Activated T-cell treated with anti-CD3 and anti-CD28 coated beads, Interleukin-2, amount 50 U/mL, for 24 hours (primary cell): ENCODE data around the gene TMEM14C.

Source experiments
- DNase-seq: peaks from one replicate; pipeline ENCODE4 v3.0.0-alpha.2; 2020
- H3K27ac Mint-ChIP-seq: 2 replicates; pipeline ENCODE4 v1.8.0; 2020; ENCODE audit warnings: mild to moderate bottlenecking, mixed read lengths
- H3K27me3 Mint-ChIP-seq: 2 replicates; pipeline ENCODE4 v1.8.0; 2020; ENCODE audit warnings: mixed read lengths
- H3K36me3 Mint-ChIP-seq: 2 replicates; pipeline ENCODE4 v1.8.0; 2020; ENCODE audit warnings: low read depth, mixed read lengths
- H3K4me1 Mint-ChIP-seq: 2 replicates; pipeline ENCODE4 v1.8.0; 2020; ENCODE audit warnings: low read depth, mixed read lengths
- H3K4me3 Mint-ChIP-seq: 2 replicates; pipeline ENCODE4 v1.8.0; 2020; ENCODE audit warnings: mild to moderate bottlenecking, moderate library complexity, mixed read lengths
- H3K9me3 Mint-ChIP-seq: 2 replicates; pipeline ENCODE4 v1.8.0; 2020; ENCODE audit warnings: mixed read lengths

TMEM14C gene

DNA sequence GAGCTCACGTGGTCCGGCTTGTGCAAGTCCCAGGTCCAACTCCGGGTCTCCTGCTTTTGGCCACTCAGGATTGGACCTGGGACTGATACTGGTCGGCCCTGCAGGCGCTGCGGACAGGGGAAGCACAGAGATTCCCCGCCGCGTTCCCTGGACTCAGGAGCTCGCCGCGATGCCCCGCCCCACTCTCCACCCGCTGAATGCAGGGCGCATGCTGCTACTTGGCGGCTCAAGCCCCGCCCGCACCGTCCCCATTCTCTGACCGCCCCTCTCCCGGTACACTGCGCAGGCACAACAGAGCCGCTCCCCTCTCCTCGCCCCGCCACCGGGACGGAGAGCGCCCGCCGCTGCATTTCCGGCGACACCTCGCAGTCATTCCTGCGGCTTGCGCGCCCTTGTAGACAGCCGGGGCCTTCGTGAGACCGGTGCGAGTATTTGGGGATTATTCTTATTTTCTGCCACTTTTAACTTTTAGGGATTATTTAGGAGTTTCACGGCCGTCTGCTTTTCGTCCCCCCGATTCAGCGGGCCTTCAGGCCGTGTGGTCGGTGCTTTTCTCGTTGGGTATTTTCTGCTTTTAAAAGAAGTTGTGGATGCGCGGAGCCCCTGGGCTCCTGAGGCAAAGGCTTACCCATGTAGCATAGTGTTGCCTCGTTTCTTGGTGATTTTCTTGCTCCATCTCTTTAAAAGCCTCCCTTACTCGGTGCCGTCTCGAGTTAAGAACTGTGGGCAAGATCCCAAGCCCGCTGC, at the start of gene TMEM14C:
TSS of gene TMEM14C (plus strand) at position 251 of the 747 bp plus-strand sequence. CDS start 1,544 bp downstream, outside the sequence.
- peak within 1 kb of the TSS; percentile 94 for H3K4me3 Mint-ChIP-seq
- DNase-seq = peak; percentile 93
- H3K36me3 Mint-ChIP-seq = peaks cover 55% of the 10 kb centered on the region
- peak within 1 kb of the TSS; percentile 95 for H3K27ac Mint-ChIP-seq
- peaks cover 57% of the 10 kb centered on the region for H3K4me1 Mint-ChIP-seq
- peaks cover 4% of the 10 kb centered on the region for H3K9me3 Mint-ChIP-seq
- no peaks in the 10 kb centered on the region for H3K27me3 Mint-ChIP-seq

DNA sequence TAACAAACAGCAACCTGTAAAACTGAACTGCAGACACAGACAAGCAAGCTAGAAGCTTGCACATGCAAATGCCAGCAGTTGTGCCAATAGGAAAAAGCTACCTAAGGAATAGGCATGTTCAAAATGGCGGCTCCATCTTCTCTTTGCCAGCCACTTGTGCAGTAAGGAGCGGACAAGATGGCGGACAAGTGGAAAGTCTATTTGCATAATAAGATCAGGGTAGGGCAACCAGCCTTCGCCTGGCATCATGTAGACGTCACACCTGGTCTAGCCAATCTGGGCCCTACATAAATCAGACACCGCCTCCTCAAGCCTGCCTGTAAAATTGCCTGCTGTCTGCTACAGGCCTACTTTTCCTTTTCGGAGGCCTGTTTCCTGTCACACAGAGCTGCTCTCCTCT, 46.5 kb upstream of the TMEM14C start:
- Mint-ChIP-seq H3K27ac (no peak overlapping the region), H3K27me3 (no peaks in the 10 kb centered on the region), H3K36me3 (no peaks in the 10 kb centered on the region), H3K4me3 (no peak overlapping the region), H3K4me1 (peaks cover 2% of the 10 kb centered on the region), H3K9me3 (no peaks in the 10 kb centered on the region)
- no peak for DNase-seq

DNA sequence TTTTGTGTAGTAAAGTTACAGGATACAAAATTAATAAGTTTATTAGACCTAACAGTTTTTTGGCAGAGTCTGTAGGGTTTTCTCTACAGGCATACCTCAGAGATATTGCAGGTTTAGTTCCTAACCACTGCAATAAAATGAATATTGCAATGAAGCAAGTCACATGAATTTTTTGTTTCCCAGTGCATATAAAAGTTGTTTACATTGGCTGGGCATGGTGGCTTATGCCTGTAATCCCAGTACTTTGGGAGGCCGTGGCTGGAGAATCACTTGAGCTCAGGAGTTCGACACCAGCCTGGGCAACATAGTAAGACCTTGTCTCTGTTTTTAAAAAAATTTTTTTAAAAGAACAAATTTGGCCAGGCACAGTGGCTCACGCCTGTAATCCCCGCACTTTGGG, 44.4 kb upstream of the TMEM14C start:
- Mint-ChIP-seq H3K27me3 (no peaks in the 10 kb centered on the region), H3K36me3 (no peaks in the 10 kb centered on the region), H3K9me3 (no peaks in the 10 kb centered on the region), H3K4me3 (no peak overlapping the region), H3K4me1 (peaks cover 13% of the 10 kb centered on the region), H3K27ac (no peak overlapping the region)
- no peak for DNase-seq

DNA sequence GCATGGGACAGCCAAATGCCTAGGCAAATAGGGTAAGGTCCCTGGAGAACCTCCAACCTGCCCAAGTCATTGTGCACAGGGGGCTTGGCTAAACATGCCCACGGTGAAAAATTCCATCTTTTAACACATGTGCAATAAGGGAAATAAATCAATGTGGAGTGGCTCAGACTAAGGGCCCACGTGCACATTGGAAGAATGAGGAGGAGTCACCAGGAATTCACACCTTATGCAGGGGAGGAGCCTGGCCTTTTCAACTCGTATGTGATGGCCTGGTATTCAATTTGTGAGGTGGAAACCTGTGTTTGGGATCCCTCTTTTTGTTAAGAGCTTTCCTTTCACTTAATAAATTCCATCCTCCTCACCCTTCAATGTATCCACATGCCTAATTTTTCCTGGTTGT, 41.1 kb upstream of the TMEM14C start:
- DNase-seq = no peak
- Mint-ChIP-seq H3K4me1 (peaks cover 38% of the 10 kb centered on the region), H3K9me3 (no peaks in the 10 kb centered on the region), H3K36me3 (no peaks in the 10 kb centered on the region), H3K4me3 (no peak overlapping the region), H3K27me3 (peaks cover 4% of the 10 kb centered on the region), H3K27ac (no peak overlapping the region)

DNA sequence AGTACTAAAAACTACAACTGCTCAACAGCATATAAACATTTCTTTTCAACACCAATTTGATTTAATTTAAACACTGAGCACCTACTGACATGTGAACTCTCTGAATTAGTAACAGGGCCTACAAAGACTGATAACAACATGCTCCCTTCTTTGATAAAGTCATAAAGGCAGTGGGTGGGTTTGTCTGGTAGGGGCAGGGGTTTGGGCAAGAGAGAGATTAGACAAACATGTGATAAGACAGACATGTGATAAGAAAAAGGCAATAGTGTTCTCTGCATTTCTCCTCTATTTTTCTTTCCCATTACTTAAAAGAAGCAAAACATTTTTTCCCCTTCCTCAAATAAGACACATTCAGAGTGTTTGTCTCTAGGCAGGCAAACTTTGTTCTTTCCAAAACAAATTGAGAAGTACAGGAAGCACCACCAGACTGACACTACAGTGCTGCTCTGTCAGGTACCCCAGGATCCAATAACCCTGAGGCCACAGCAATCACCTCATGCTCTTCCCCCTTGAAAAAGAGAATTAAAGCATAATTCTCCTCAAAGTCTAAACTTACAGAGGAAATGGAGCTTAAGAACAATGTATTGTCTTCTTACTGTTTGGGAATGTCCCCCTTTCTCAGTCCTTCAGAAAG, 40.4 kb upstream of the TMEM14C start:
- no peaks in the 10 kb centered on the region for H3K9me3 Mint-ChIP-seq
- H3K27me3 Mint-ChIP-seq = peaks cover 11% of the 10 kb centered on the region
- H3K27ac Mint-ChIP-seq = peak overlapping the region; percentile 30
- DNase-seq = no peak
- peaks cover 38% of the 10 kb centered on the region for H3K4me1 Mint-ChIP-seq
- H3K36me3 Mint-ChIP-seq = no peaks in the 10 kb centered on the region
- no peak overlapping the region for H3K4me3 Mint-ChIP-seq

DNA sequence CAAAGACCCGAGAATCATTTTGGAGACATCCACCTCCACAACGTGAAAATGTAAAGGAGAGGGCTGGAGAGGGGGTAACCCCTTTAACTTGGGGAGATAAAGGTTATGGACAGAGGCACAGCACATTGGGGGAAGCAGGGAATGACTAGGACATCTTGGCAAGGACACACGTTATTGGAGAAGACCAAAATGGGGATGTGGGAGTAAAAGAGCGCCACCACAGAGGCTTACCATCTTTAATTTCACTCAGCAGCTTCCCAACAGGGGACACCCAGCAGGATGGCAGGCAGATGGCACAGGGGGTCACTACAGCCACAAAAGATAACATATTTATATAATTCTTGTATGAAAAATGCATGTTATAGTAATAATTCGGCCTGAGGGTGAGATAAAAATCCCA, 38.3 kb upstream of the TMEM14C start:
- peak overlapping the region; percentile 36 for H3K4me3 Mint-ChIP-seq
- H3K36me3 Mint-ChIP-seq = no peaks in the 10 kb centered on the region
- H3K27ac Mint-ChIP-seq = peak overlapping the region; percentile 4
- H3K9me3 Mint-ChIP-seq = no peaks in the 10 kb centered on the region
- peaks cover 15% of the 10 kb centered on the region for H3K27me3 Mint-ChIP-seq
- DNase-seq = no peak
- H3K4me1 Mint-ChIP-seq = peaks cover 36% of the 10 kb centered on the region

DNA sequence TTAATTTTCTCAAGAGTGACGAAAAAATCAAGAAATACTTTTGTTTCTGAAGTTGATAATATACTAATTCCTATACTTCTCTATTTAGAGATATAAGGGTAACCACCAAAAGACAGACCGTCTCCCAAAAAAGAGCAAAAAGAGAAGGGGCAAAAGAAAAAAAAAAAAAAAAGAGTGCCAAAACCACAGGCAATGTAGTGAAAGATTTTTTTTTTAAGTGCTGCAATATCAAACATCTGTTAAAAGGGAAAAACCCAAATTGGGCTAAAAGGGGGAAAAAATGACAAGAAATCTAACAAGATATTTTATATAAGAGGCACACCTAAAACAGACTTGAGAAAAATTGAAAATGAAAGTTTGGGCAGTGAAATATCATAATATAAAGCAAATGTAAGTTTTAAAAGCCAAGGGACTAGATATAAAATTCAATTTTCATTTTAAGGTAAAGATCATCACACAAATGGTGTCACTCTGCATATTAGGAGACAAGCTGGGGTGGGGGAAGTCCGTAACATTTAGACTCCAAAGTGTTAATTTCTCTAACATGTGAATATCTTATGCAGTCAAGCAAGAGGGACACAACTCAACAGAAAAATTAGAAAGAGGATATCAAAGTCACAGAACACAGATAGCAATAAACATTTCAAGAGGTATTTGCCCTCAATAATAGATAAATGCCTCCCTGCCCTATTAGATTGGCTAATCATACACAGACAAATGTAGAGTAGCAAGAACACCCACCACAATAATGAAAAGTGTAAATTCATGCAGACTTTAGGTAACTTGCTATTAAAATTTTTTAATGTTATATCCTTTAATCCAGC, 37.6 kb upstream of the TMEM14C start:
- Mint-ChIP-seq H3K4me3 (peak overlapping the region; percentile 36), H3K9me3 (no peaks in the 10 kb centered on the region), H3K36me3 (no peaks in the 10 kb centered on the region), H3K27ac (peak overlapping the region; percentile 38), H3K4me1 (peaks cover 36% of the 10 kb centered on the region), H3K27me3 (peaks cover 15% of the 10 kb centered on the region)
- no peak for DNase-seq

DNA sequence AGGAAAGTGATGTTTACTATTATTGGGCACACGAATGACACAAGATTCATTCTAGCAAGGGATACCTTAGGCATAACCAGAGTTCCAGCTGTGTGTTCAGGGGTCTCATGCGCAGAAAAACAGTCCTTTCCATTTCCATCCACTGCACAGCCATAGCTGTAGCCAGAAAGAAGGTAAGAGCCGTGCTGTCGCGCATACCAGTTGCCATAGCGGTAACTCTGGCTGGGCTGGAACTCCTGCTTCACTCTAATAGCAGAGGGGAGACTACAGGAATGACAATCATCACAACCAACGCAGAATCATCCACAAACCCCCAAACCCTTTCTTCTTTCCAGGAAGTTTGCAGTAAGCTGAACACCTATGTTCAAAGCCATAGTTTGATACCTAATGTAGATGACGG, 36.0 kb upstream of the TMEM14C start:
- Mint-ChIP-seq H3K27me3 (peaks cover 15% of the 10 kb centered on the region), H3K9me3 (no peaks in the 10 kb centered on the region), H3K27ac (no peak overlapping the region), H3K4me3 (no peak overlapping the region), H3K36me3 (no peaks in the 10 kb centered on the region), H3K4me1 (peaks cover 36% of the 10 kb centered on the region)
- DNase-seq = no peak

DNA sequence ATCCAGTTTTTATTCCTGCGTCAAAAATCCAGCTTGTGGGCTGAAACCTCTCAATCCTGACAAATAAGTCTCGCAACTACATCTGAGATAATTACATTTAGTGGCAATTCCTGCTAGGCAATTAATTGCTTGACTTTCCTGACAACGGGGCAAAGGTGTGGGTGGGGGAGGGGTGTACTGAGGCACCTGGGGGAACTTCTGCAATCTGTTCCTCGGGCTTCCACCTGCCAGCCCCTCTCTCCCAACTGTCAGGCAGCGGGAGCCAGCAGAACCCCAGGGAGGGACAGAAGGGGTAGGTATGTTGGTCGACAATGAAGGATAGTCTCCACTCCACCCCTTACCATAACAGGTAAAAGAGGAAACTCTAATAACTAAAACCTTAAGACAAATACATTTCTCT, 35.3 kb upstream of the TMEM14C start:
- peaks cover 33% of the 10 kb centered on the region for H3K4me1 Mint-ChIP-seq
- DNase-seq = no peak
- peaks cover 15% of the 10 kb centered on the region for H3K27me3 Mint-ChIP-seq
- no peak overlapping the region for H3K27ac Mint-ChIP-seq
- peaks cover under 1% of the 10 kb centered on the region for H3K36me3 Mint-ChIP-seq
- no peak overlapping the region for H3K4me3 Mint-ChIP-seq
- no peaks in the 10 kb centered on the region for H3K9me3 Mint-ChIP-seq

DNA sequence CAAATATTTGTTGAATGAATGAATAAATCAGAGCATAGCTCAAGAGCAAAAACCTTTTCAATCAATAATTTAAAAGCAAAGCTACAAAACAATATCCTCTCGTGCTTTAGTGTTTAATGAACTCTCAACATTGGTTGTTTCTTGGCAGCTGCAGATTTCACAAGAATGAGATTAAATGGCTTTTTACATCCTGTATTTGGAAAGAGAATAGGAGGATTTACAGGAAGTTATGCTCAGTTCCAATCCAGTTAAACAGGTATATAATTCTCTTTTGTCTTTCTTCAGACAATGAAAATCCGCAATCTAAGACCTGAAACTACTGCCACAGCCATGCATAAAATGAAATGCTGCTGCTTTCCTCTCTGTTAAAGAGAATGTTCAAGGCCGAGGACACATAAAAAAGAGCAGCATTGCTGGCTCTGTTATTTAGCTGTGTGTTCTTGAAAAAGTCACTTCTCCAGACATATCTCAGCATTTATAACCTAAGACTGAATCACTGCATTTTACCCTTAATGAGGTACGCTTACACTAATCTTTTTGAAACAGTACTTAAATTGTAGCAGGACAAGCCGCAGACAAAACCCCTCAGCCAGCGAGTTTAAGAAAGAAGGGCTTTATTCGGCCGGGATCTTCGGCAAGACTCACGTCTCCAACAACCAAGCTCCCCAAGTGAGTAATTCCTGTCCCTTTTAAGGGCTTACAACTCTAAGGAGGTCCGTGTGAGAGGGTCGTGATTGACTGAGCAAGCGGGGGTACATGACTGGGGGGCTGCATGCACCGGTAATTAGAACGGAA, 32.0 kb upstream of the TMEM14C start:
- DNase-seq = no peak
- Mint-ChIP-seq H3K27ac (no peak overlapping the region), H3K36me3 (peaks cover 28% of the 10 kb centered on the region)

DNA sequence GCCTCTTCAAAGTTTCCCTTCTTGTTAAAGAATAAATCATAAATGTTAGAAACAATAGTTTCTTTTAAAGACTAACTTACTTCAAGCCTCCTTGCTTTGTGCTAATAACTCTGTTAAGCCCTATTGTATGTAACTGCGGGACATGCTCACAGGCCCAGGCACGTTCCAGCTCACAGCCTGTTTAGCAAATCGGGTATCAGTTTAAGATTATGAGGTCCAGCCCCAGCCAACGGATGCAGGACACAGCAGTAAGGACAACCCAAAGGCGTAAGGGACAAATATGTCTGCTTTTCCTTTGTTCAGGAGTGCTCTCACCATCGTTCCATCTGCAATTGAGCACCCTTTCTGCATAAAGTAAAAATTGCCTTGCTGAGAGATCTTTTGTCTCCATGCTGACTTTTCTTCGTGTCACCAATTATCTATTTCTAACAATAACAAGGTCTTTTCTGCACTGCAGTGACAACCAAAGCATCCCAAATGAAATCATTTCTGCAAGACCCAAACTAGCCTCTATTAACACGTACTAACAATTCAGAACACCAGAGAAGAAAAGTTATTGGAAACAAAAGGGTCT, 29.8 kb upstream of the TMEM14C start:
- peak overlapping the region; percentile 100 for H3K27ac Mint-ChIP-seq
- H3K9me3 Mint-ChIP-seq = no peaks in the 10 kb centered on the region
- peaks cover 30% of the 10 kb centered on the region for H3K4me1 Mint-ChIP-seq
- H3K4me3 Mint-ChIP-seq = peak overlapping the region; percentile 97
- no peak for DNase-seq
- H3K36me3 Mint-ChIP-seq = peaks cover 48% of the 10 kb centered on the region
- peaks cover 2% of the 10 kb centered on the region for H3K27me3 Mint-ChIP-seq

More for the DNA sequence above, 32.0 kb upstream of the TMEM14C start:
- no peaks in the 10 kb centered on the region for H3K9me3 Mint-ChIP-seq
- peaks cover 12% of the 10 kb centered on the region for H3K27me3 Mint-ChIP-seq
- H3K4me3 Mint-ChIP-seq = no peak overlapping the region
- peaks cover 14% of the 10 kb centered on the region for H3K4me1 Mint-ChIP-seq

DNA sequence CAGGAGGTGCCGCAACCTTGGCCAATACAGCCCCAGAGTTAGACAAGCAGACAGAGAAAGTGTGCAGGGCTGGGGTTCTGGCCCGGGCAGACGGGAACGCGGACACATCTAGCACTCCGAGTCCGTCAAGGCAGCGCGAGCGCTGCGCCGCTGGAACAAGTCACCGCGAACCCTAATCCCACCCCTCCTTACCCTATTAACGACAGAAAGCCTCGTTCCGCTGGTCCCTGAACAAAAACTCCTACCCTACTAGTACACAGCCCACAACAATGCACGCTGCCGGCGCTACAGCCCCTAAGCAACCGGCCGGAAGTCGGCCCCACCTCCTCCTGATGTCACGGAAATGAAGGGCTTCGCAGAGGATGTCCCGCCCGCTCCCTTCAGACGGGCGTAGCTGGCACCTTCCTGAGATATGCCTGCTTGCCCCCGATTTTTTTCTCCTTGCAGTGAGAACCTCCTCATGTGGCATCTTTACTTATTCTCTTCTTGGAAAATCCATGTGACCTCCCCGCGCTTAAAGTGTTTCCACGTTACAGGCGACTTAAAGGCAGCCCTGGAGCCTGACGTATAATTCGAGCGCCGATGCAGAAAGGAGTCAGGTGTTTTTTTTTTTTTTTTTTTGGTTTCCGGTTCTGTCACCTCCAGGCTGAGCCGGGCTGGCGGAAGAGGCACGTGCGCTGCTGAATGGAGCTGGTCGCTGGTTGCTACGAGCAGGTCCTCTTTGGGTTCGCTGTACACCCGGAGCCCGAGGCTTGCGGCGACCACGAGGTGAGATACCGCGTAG, 28.4 kb upstream of the TMEM14C start, which contains the start of the genes C6orf52 and PAK1IP1:
TSS of gene C6orf52 (minus strand) at position 315 of the 784 bp plus-strand sequence. CDS start 7,066 bp downstream, outside the sequence.
TSS of gene PAK1IP1 (plus strand) at position 671 of the 784 bp plus-strand sequence. CDS start at position 685, 14 bp downstream.
- Mint-ChIP-seq H3K36me3 (peaks cover 63% of the 10 kb centered on the region), H3K27ac (peak within 1 kb of the TSS; percentile 100), H3K4me1 (peaks cover 39% of the 10 kb centered on the region), H3K4me3 (peak within 1 kb of the TSS; percentile 97), H3K9me3 (no peaks in the 10 kb centered on the region), H3K27me3 (no peaks in the 10 kb centered on the region)
- peak; percentile 93 for DNase-seq

DNA sequence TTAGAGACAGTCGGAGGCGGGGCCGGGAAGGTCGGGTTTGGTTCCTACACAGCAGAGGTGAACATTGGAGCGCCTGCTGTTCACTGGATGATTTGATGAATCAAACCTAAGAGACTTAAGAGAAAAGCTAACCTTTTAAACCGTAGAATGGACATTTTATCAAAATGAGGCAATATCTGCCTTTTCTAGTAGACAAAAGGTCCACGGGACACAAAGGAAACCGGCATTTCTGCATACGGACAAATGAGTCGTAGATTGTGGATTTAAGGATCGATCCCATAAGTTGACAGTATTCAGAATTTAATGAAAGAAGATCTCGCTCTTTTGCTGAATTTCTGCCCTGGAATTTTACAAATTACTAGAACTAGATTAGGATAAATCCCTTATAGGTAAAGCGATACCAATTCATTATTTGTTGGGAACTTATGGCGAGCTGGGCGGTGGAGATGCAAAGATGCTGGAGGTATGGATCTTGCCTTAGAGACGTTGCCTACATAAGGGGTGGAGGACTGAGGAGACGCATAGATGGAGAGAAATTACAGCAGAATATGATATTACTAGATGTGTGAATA, 27.7 kb upstream of the TMEM14C start:
- H3K27me3 Mint-ChIP-seq = no peaks in the 10 kb centered on the region
- no peaks in the 10 kb centered on the region for H3K9me3 Mint-ChIP-seq
- H3K36me3 Mint-ChIP-seq = peaks cover 69% of the 10 kb centered on the region
- H3K4me3 Mint-ChIP-seq = peak overlapping the region; percentile 97
- peak overlapping the region; percentile 100 for H3K27ac Mint-ChIP-seq
- H3K4me1 Mint-ChIP-seq = peaks cover 41% of the 10 kb centered on the region
- no peak for DNase-seq
